ENCODE measurements around the gene ARID3B. TPM values are rescaled to one million over a fixed set of nuclear protein-coding genes. Genes with fewer than 3 reads are reported as not detected.

The ARID3B gene
- total RNA-seq, 1 experiment from 2014 or later: 12.7 TPM

DNA sequence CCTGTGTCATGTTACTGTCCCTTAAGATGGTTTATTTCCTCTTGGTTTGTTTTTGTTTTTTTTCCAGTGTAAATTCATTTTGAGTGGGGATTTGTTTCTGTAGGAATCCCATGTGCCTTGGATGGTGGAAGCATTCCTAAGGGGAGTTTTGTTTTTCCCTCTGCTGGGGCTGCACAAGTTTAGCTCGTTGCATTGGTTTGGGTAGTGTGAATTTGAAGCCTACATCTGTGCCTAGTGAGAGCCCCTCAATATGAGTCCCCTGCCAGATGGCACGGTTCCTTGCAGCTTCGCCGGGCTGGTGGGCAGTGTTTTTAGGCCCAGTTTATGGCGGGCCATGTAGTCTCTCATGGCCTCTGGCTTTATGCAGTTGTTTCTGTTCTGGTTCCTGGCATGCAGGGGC, 17.7 kb downstream of the ARID3B start:
- CTCF ChIA-PET: no interaction called here
- POLR2A ChIA-PET: no interaction called here
- no peaks in the 10 kb centered on the region for H3K9me3 ChIP-seq (ENCODE audit: control insufficient read depth, insufficient read depth, low read depth, low read length)
- no peak for ATAC-seq
- no peak for TF ChIP-seq TCF7L2 (IDR thresholded peaks at IDR 0.05; ENCODE audit: low read depth, low read length)
- intact Hi-C loops (cut with micrococcal nuclease; ENCODE audit: unreplicated experiment) (no loop called here), in situ Hi-C loops (cut with HindIII; ENCODE audit: low pct_unique_long_range_greater_than_20kb, low sequenced_read_pairs) (no loop called here)
- no peaks in the 10 kb centered on the region for H3K4me1 ChIP-seq (ENCODE audit: control insufficient read depth, insufficient read depth, low read length)
- BruUV-seq (replicated peaks): no TSS peak
- H3K4me3 ChIP-seq (ENCODE audit: low read depth in 2 of 2, low read length in 2 of 2): no peak overlapping the region
- H3K36me3 ChIP-seq (ENCODE audit: control insufficient read depth, insufficient read depth, low read length): no peaks in the 10 kb centered on the region
- H3K27ac ChIP-seq (ENCODE audit: low read length): no peak overlapping the region
- no peaks in the 10 kb centered on the region for H3K27me3 ChIP-seq (ENCODE audit: control insufficient read depth, insufficient read depth, low read length)
- no peak for DNase-seq (ENCODE audit: low read depth, low spot score)

DNA sequence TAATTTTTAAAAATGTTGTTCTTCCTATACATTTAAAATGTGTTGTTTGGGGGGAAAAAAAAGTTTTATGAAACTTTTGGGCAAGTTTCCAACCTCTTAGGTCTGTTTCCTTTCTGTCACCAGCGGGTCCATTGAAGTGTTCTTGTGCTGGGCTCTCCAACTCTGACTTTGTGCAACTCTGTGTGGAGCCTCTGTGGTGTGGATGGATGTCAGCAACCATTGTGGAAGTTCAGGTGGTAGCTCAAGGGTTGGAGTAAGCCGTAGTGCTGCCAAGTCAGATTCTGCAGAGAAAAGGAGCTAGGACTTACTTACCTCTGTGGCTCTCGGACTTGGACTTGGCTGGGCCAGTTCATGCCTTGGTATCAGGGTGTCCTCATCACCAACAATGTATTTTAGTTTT, 22.4 kb downstream of the ARID3B start:
- BruUV-seq (replicated peaks): no TSS peak
- CTCF ChIA-PET: no interaction called here
- H3K9me3 ChIP-seq (ENCODE audit: control insufficient read depth, insufficient read depth, low read depth, low read length): no peaks in the 10 kb centered on the region
- H3K27ac ChIP-seq (ENCODE audit: low read length): no peak overlapping the region
- no peak overlapping the region for H3K4me3 ChIP-seq (ENCODE audit: low read depth in 2 of 2, low read length in 2 of 2)
- TF ChIP-seq SIN3A (IDR thresholded peaks at IDR 0.05; ENCODE audit: borderline replicate concordance, insufficient read depth, low read depth, low read length): no peak
- intact Hi-C loops (cut with micrococcal nuclease; ENCODE audit: unreplicated experiment): no loop called here
- POLR2A ChIA-PET: no interaction called here
- ATAC-seq: no peak
- no peaks in the 10 kb centered on the region for H3K27me3 ChIP-seq (ENCODE audit: control insufficient read depth, insufficient read depth, low read length)
- DNase-seq (ENCODE audit: low read depth, low spot score): no peak
- in situ Hi-C loops (cut with HindIII; ENCODE audit: low pct_unique_long_range_greater_than_20kb, low sequenced_read_pairs): no loop called here
- no peaks in the 10 kb centered on the region for H3K36me3 ChIP-seq (ENCODE audit: control insufficient read depth, insufficient read depth, low read length)
- H3K4me1 ChIP-seq (ENCODE audit: control insufficient read depth, insufficient read depth, low read length): no peaks in the 10 kb centered on the region

- no peaks in the 10 kb centered on the region for H3K9me3 ChIP-seq (ENCODE audit: control insufficient read depth, insufficient read depth, low read depth, low read length)
- no peaks in the 10 kb centered on the region for H3K4me1 ChIP-seq (ENCODE audit: control insufficient read depth, insufficient read depth, low read length)
- no peaks in the 10 kb centered on the region for H3K36me3 ChIP-seq (ENCODE audit: control insufficient read depth, insufficient read depth, low read length)
- in situ Hi-C loops (cut with HindIII; ENCODE audit: low pct_unique_long_range_greater_than_20kb, low sequenced_read_pairs): no loop called here
- no peaks in the 10 kb centered on the region for H3K27me3 ChIP-seq (ENCODE audit: control insufficient read depth, insufficient read depth, low read length)
- CTCF ChIA-PET: no interaction called here
- POLR2A ChIA-PET: no interaction called here
- intact Hi-C loops (cut with micrococcal nuclease; ENCODE audit: unreplicated experiment): no loop called here
- ATAC-seq: no peak
- BruUV-seq (replicated peaks): no TSS peak
- DNase-seq (ENCODE audit: low read depth, low spot score): no peak
- no peak overlapping the region for H3K27ac ChIP-seq (ENCODE audit: low read length)
- H3K4me3 ChIP-seq (ENCODE audit: low read depth in 2 of 2, low read length in 2 of 2): no peak overlapping the region
- TF ChIP-seq TCF7L2 (IDR thresholded peaks at IDR 0.05; ENCODE audit: low read depth, low read length): no peak
- no peak for TF ChIP-seq POLR2AphosphoS5 (IDR thresholded peaks at IDR 0.05; ENCODE audit: low read depth, low read length)
- TF ChIP-seq, protein P1, sequence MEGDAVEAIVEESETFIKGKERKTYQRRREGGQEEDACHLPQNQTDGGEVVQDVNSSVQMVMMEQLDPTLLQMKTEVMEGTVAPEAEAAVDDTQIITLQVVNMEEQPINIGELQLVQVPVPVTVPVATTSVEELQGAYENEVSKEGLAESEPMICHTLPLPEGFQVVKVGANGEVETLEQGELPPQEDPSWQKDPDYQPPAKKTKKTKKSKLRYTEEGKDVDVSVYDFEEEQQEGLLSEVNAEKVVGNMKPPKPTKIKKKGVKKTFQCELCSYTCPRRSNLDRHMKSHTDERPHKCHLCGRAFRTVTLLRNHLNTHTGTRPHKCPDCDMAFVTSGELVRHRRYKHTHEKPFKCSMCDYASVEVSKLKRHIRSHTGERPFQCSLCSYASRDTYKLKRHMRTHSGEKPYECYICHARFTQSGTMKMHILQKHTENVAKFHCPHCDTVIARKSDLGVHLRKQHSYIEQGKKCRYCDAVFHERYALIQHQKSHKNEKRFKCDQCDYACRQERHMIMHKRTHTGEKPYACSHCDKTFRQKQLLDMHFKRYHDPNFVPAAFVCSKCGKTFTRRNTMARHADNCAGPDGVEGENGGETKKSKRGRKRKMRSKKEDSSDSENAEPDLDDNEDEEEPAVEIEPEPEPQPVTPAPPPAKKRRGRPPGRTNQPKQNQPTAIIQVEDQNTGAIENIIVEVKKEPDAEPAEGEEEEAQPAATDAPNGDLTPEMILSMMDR (IDR thresholded peaks at IDR 0.05): no peak
- TF ChIP-seq, protein P2, sequence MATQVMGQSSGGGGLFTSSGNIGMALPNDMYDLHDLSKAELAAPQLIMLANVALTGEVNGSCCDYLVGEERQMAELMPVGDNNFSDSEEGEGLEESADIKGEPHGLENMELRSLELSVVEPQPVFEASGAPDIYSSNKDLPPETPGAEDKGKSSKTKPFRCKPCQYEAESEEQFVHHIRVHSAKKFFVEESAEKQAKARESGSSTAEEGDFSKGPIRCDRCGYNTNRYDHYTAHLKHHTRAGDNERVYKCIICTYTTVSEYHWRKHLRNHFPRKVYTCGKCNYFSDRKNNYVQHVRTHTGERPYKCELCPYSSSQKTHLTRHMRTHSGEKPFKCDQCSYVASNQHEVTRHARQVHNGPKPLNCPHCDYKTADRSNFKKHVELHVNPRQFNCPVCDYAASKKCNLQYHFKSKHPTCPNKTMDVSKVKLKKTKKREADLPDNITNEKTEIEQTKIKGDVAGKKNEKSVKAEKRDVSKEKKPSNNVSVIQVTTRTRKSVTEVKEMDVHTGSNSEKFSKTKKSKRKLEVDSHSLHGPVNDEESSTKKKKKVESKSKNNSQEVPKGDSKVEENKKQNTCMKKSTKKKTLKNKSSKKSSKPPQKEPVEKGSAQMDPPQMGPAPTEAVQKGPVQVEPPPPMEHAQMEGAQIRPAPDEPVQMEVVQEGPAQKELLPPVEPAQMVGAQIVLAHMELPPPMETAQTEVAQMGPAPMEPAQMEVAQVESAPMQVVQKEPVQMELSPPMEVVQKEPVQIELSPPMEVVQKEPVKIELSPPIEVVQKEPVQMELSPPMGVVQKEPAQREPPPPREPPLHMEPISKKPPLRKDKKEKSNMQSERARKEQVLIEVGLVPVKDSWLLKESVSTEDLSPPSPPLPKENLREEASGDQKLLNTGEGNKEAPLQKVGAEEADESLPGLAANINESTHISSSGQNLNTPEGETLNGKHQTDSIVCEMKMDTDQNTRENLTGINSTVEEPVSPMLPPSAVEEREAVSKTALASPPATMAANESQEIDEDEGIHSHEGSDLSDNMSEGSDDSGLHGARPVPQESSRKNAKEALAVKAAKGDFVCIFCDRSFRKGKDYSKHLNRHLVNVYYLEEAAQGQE (IDR thresholded peaks at IDR 0.05; ENCODE audit: insufficient read depth in 1 of 2, low read depth in 2 of 2, low read length in 1 of 2): no peak
- no peak for TF ChIP-seq SIN3A (IDR thresholded peaks at IDR 0.05; ENCODE audit: borderline replicate concordance, insufficient read depth, low read depth, low read length)
These were observed 23.2 kb downstream of the ARID3B start for GRCh38 chr15:74564182-74564581.

Measured in Panc1 (cell line).